Mucosa of descending colon (tissue), 3 donors: Measurements from ENCODE around the gene ARNT2. TPM values are rescaled to one million over a fixed set of nuclear protein-coding genes. Genes with fewer than 3 reads are reported as not detected.

Source experiments
- ATAC-seq: fragments of 200-7000 bp; cut with Tn5 transposase; one replicate; pipeline ENCODE4 v1.9.1; 2020; ENCODE audit warnings: mild to moderate bottlenecking, moderate library complexity
- DNase-seq, 3 donors: peaks; one replicate each; pipeline ENCODE4 v3.0.0-alpha.2; 2020
- H3K36me3 ChIP-seq: fragments of 200-600 bp; one replicate; pipeline ENCODE4 v1.8.0; 2021; ENCODE audit warnings: low read depth, mild to moderate bottlenecking
- H3K4me1 ChIP-seq: fragments of 200-600 bp; one replicate; pipeline ENCODE4 v1.8.0; 2021; ENCODE audit warnings: low read depth, mild to moderate bottlenecking
- H3K4me3 ChIP-seq: fragments of 200-600 bp; one replicate; pipeline ENCODE4 v1.8.0; 2021; ENCODE audit warnings: mild to moderate bottlenecking
- H3K9me3 ChIP-seq: fragments of 200-600 bp; one replicate; pipeline ENCODE4 v1.8.0; 2021; ENCODE audit warnings: mild to moderate bottlenecking
- intact Hi-C, 2 donors: fragments of 100-400 bp; cut with DNase I in 1 of 2; cut with micrococcal nuclease in 1 of 2; formaldehyde crosslinking; loops; one replicate each; pipeline versions ENCODE4 v1.11.0 to v1.11.1; 2022; cut with DNase I, micrococcal nuclease
- total RNA-seq, 3 donors: library from RNA; stranded (reverse); fragmentation: NEBNext Ultra II Directional in 2 of 3; extraction: Animal tissue kit (Norgen Biotek cat#: 25700) in 2 of 3; gene quantifications; one replicate each; pipeline versions ENCODE4 v1.2.1 to v1.2.4, GENCODE V29; 2021 to 2023
- TF ChIP-seq, protein P1 (sequence below): fragments of 200-600 bp; IDR thresholded peaks from one replicate; pipeline ENCODE4 v1.8.0; 2022; ENCODE audit warnings: antibody characterized with exemption, mild to moderate bottlenecking
- donor health status: DM: no; HTN: no; CAD: no; lungs with moderate emphysema.
- donor health status: DM: no; HTN: no; CAD: no.
- donor health status: DM: no; HTN: yes; CAD: no.

Gene ARNT2
- total RNA-seq, 3 donors from 2014 or later = 2.8 to 11.1 (median 3.2) TPM

DNA sequence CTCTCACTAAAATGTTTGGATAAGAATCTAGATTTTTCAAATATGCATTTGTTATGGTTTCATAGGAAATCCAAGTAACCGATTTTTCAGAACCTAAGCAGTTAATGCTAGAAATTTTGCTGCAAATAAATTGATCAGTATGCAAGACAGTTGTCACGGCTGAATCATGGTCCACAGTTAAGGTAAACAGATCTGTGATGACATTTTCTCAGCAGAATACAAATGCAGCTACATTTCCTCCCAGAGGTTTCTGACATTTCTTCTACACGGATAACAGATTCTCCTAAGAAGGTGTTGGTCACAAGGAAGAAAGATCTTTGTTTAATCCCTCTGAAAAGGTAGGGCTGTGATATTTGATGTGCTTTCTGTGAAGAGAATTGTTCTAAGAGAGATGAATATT, 36.9 kb downstream of the ARNT2 start:
- Histone ChIP-seq H3K36me3 (no peaks in the 10 kb centered on the region), H3K4me3 (no peak overlapping the region), H3K9me3 (no peaks in the 10 kb centered on the region), H3K4me1 (no peaks in the 10 kb centered on the region)
- intact Hi-C loops = no loop called here
- ATAC-seq (no peak), DNase-seq (no peak)
- TF ChIP-seq, protein P1, sequence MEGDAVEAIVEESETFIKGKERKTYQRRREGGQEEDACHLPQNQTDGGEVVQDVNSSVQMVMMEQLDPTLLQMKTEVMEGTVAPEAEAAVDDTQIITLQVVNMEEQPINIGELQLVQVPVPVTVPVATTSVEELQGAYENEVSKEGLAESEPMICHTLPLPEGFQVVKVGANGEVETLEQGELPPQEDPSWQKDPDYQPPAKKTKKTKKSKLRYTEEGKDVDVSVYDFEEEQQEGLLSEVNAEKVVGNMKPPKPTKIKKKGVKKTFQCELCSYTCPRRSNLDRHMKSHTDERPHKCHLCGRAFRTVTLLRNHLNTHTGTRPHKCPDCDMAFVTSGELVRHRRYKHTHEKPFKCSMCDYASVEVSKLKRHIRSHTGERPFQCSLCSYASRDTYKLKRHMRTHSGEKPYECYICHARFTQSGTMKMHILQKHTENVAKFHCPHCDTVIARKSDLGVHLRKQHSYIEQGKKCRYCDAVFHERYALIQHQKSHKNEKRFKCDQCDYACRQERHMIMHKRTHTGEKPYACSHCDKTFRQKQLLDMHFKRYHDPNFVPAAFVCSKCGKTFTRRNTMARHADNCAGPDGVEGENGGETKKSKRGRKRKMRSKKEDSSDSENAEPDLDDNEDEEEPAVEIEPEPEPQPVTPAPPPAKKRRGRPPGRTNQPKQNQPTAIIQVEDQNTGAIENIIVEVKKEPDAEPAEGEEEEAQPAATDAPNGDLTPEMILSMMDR = no peak

DNA sequence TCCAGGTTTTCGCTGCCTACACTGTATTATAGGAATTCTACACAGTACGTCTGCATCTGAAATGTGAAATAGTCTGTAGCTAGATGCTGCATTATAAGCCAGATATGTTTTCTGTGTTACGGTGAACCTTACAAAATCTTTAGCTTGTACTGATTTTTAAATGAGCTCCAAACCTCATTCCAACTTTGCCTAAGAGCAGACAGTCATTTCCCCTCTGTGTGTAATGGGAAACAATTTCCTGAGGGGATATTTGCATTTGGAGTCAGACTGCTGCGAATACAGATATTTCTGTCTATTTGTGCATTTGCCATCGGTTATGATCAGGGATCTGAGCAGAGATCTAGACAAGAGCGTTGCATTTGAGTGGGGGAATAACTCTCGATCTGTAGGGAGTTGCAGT, 37.5 kb downstream of the ARNT2 start:
- Histone ChIP-seq H3K9me3 (no peaks in the 10 kb centered on the region), H3K4me3 (no peak overlapping the region), H3K4me1 (no peaks in the 10 kb centered on the region), H3K36me3 (no peaks in the 10 kb centered on the region)
- TF ChIP-seq, protein P1 = no peak
- intact Hi-C loops = no loop called here
- DNase-seq (no peak), ATAC-seq (no peak)

DNA sequence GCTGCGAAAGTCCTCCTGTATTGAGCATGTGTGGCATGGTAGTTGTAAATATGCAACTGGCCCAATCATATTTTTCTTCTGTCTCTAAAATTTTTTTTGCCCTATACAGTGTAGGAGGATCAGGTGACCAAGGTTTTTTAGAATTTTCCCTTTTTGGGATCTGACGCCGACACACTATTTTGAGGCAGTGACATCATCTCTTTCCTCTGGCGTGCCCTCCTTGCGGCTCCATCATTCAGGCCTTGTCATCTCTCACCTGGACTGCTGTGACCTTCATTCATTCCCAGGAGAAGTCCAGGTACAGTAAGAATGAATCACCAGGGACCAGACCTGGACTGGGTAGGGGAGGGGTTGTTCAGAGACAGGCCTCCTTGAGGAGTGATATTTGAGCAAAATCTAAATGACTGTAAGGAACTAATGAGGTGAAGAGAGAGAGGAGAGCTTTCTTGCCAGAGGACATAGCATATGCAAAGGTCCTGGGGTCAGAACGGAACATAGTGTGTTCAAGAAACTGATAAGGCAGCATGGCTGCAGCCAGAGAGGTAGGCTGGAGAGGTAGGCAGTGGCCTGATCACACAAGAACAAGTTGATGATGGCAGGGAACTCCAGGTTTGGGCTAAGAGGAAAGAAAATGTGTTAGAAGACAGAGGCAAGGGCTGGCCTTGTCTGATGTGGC, 38.7 kb downstream of the ARNT2 start:
- DNase-seq = no peak
- Histone ChIP-seq H3K36me3 (no peaks in the 10 kb centered on the region), H3K4me1 (no peaks in the 10 kb centered on the region), H3K4me3 (no peak overlapping the region), H3K9me3 (no peaks in the 10 kb centered on the region)
- ATAC-seq = no peak
- intact Hi-C loops = no loop called here
- TF ChIP-seq, protein P1 = no peak

DNA sequence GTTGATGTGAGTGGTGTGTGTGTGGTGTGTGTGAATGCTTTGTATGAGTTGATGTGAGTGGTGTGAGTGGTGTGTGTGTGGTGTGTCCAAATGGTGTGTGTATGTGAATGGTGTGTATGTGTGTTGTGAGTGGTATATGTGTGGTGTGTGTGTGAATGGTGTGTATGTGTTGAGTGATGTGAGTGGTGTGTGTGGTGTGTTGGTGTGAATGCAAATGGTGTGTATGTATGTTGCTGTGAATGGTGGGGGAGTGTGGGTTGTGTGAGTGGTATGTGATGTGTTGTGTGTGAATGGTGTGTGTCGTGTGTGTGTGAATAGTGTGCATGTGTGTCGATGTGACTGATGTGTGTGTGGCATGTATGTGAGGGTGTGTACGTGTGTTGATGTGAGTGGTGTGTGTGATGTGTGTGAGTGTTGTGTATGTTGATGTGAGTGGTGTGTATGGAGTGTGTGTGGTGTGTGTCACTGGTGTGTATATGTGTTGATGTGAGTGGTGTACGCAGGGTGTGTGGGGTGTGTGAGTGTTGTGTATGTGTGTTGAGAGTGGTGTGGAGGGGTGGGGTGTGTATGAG, 40.6 kb downstream of the ARNT2 start:
- ATAC-seq (no peak), DNase-seq (no peak)
- Histone ChIP-seq H3K36me3 (no peaks in the 10 kb centered on the region), H3K4me1 (no peaks in the 10 kb centered on the region), H3K9me3 (no peaks in the 10 kb centered on the region), H3K4me3 (no peak overlapping the region)
- TF ChIP-seq, protein P1 = no peak
- intact Hi-C loops = no loop called here

DNA sequence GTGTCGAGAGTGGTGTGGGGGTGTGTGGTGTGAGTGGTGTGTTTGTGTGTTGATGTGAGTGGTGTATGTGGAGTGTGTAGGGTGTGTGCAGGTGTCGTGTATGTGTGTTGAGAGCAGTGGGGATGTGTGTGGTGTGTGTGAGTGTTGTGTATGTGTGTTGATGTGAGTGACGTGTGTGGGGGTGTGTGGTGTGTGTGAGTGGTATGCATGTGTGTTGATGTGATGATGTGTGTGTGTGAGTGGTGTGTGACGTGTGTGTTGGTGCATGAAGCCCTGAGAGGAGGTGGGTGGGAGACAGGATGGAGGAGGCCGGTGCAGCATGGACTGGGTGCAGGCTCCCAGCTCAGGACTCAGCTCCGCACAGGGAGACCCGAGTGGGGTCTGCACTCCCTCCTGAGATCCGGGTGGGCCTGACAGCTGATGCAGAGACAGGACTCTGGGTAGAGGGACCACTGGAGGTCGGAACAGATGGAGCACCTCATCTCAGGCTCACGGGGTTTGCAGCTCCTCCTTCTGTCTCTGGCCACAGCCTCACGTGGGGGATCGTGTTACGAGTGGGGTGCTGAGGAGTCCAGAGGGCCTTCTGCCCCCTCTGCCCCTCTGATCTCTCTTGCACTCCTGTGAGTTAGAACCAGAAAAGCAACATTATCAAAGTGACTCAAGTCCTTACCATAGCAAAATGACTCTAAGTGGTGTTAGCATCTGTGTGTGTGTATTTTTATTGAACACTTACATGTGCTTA, 41.3 kb downstream of the ARNT2 start:
- intact Hi-C loops = no loop called here
- TF ChIP-seq, protein P1 = no peak
- ATAC-seq = no peak
- no peaks in the 10 kb centered on the region for H3K9me3 ChIP-seq
- no peaks in the 10 kb centered on the region for H3K4me1 ChIP-seq
- no peaks in the 10 kb centered on the region for H3K36me3 ChIP-seq
- H3K4me3 ChIP-seq = no peak overlapping the region
- no peak for DNase-seq
